HEK293 (cell line): ENCODE measurements around the gene KCTD14.
A peak's percentile ranks its signal among the peaks of the same experiment; 100 is the strongest.
"Not testable (repeated sequence)": the region's sequence is repeated elsewhere in the genome, so short reads cannot be mapped to it uniquely, and the experiment has no call there.

Experiments
- CTCF ChIA-PET: fragments of 350-600 bp; formaldehyde crosslinking; extraction: SDS; loops from one replicate; lab custom pipeline; 2021; ENCODE audit warnings: antibody characterized with exemption; lab: Yijun Ruan, JAX
- POLR2A ChIA-PET: fragments of 300-600 bp; formaldehyde crosslinking; extraction: SDS; loops from one replicate; lab custom pipeline; 2020; ENCODE audit warnings: antibody characterized with exemption, inconsistent platforms; lab: Yijun Ruan, JAX
- H3K27ac ChIP-seq: fragments of 200-500 bp; sonication (Bioruptor generic); 2 replicates; pipeline ENCODE4 v1.5.1; 2014; ENCODE audit warnings: low read depth, low read length, control low read depth, inconsistent platforms; ENCODE audit errors: extremely low read depth
- H3K36me3 ChIP-seq, 2 experiments: fragments of 200-500 bp in 1 of 2; sonication (Bioruptor generic) in 1 of 2; 1 replicate in 1 of 2; 2 replicates in 1 of 2; pipeline ENCODE4 v1.5.1; 2014 to 2017; ENCODE audit warnings: inconsistent platforms in 2 of 2, low read length in 2 of 2; ENCODE audit not compliant: control insufficient read depth in 2 of 2, insufficient read depth in 1 of 2
- H3K4me1 ChIP-seq: fragments of 200-500 bp; sonication (Bioruptor generic); 2 replicates; pipeline ENCODE4 v1.5.1; 2014; ENCODE audit warnings: mild to moderate bottlenecking, low read length, inconsistent platforms; ENCODE audit not compliant: control insufficient read depth, insufficient read depth
- H3K4me3 ChIP-seq: 2 replicates; pipeline ENCODE4 v1.5.1; 2011; ENCODE audit warnings: low read depth, mild to moderate bottlenecking, control low read depth, low read length, moderate library complexity
- H3K9me3 ChIP-seq: fragments of 200-500 bp; sonication (Bioruptor generic); 2 replicates; pipeline ENCODE4 v1.5.1; 2014; ENCODE audit warnings: low read depth, low read length, inconsistent platforms; ENCODE audit not compliant: control insufficient read depth, insufficient read depth
- GLI4 ChIP-seq: fragments of 450-650 bp; formaldehyde crosslinking; IDR thresholded peaks from 2 replicates; pipeline ENCODE4 v1.5.1; 2016; ENCODE audit warnings: missing biosample characterization, missing genetic modification characterization
- KLF7 ChIP-seq: fragments of 450-650 bp; formaldehyde crosslinking; IDR thresholded peaks from 2 replicates; pipeline ENCODE4 v1.5.1; 2016; ENCODE audit warnings: missing biosample characterization, missing genetic modification characterization, borderline replicate concordance
- PATZ1 ChIP-seq: fragments of 450-650 bp; formaldehyde crosslinking; IDR thresholded peaks from 2 replicates; pipeline ENCODE4 v1.5.1; 2016; ENCODE audit warnings: missing biosample characterization, missing genetic modification characterization
- PRDM6 ChIP-seq: fragments of 450-650 bp; formaldehyde crosslinking; IDR thresholded peaks from 2 replicates; pipeline ENCODE4 v1.5.1; 2017; ENCODE audit warnings: missing biosample characterization, missing genetic modification characterization
- ZBTB1 ChIP-seq: fragments of 450-650 bp; formaldehyde crosslinking; IDR thresholded peaks from 2 replicates; pipeline ENCODE4 v1.5.1; 2016; ENCODE audit warnings: missing biosample characterization, missing genetic modification characterization
- ZBTB20 ChIP-seq: fragments of 450-650 bp; formaldehyde crosslinking; IDR thresholded peaks from 2 replicates; pipeline ENCODE4 v1.5.1; 2016; ENCODE audit warnings: missing biosample characterization, missing genetic modification characterization
- ZBTB21 ChIP-seq: fragments of 450-650 bp; formaldehyde crosslinking; IDR thresholded peaks from 2 replicates; pipeline ENCODE4 v1.5.1; 2017; ENCODE audit warnings: missing biosample characterization, missing genetic modification characterization
- ZBTB6 ChIP-seq: fragments of 450-650 bp; formaldehyde crosslinking; IDR thresholded peaks from 2 replicates; pipeline ENCODE4 v1.5.1; 2017; ENCODE audit warnings: missing biosample characterization, missing genetic modification characterization
- ZFHX2 ChIP-seq: fragments of 450-650 bp; formaldehyde crosslinking; conservative IDR thresholded peaks from 2 replicates; pipeline ENCODE4 v1.5.1; 2016; ENCODE audit warnings: missing biosample characterization, missing genetic modification characterization
- ZFP37 ChIP-seq: fragments of 450-650 bp; formaldehyde crosslinking; IDR thresholded peaks from 2 replicates; pipeline ENCODE4 v1.5.1; 2016; ENCODE audit warnings: missing biosample characterization, missing genetic modification characterization
- ZFP69B ChIP-seq: fragments of 450-650 bp; formaldehyde crosslinking; IDR thresholded peaks from 2 replicates; pipeline ENCODE4 v1.5.1; 2016; ENCODE audit warnings: missing biosample characterization, missing genetic modification characterization
- ZNF114 ChIP-seq: fragments of 450-650 bp; formaldehyde crosslinking; IDR thresholded peaks from 2 replicates; pipeline ENCODE4 v1.5.0; 2017; ENCODE audit warnings: missing biosample characterization, missing genetic modification characterization
- ZNF121 ChIP-seq: fragments of 450-650 bp; formaldehyde crosslinking; IDR thresholded peaks from 2 replicates; pipeline ENCODE4 v1.5.1; 2016; ENCODE audit warnings: missing biosample characterization, missing genetic modification characterization
- ZNF155 ChIP-seq: fragments of 450-650 bp; formaldehyde crosslinking; IDR thresholded peaks from 2 replicates; pipeline ENCODE4 v1.5.1; 2016; ENCODE audit warnings: missing biosample characterization, missing genetic modification characterization
- ZNF157 ChIP-seq: fragments of 450-650 bp; formaldehyde crosslinking; IDR thresholded peaks from 2 replicates; pipeline ENCODE4 v1.5.1; 2016; ENCODE audit warnings: missing biosample characterization, missing genetic modification characterization
- ZNF184 ChIP-seq: fragments of 450-650 bp; IDR thresholded peaks from 2 replicates; pipeline ENCODE4 v1.5.1; 2018; ENCODE audit warnings: missing biosample characterization, mild to moderate bottlenecking, missing genetic modification characterization
- ZNF24 ChIP-seq: fragments of 450-650 bp; formaldehyde crosslinking; IDR thresholded peaks from 2 replicates; pipeline ENCODE4 v1.5.1; 2016; ENCODE audit warnings: missing biosample characterization, missing genetic modification characterization
- ZNF37A ChIP-seq: fragments of 450-650 bp; IDR thresholded peaks from 2 replicates; pipeline ENCODE4 v1.5.1; 2018; ENCODE audit warnings: missing biosample characterization, missing genetic modification characterization
- ZNF510 ChIP-seq: fragments of 450-650 bp; formaldehyde crosslinking; IDR thresholded peaks from 2 replicates; pipeline ENCODE4 v1.5.1; 2018; ENCODE audit warnings: mild to moderate bottlenecking, missing genetic modification characterization, missing biosample characterization; ENCODE audit not compliant: insufficient replicate concordance
- ZNF664 ChIP-seq: fragments of 450-650 bp; formaldehyde crosslinking; IDR thresholded peaks from 2 replicates; pipeline ENCODE4 v1.5.1; 2016; ENCODE audit warnings: missing biosample characterization, missing genetic modification characterization

The KCTD14 gene

GRCh38 chr11:78041843-78042440, 18.9 kb upstream of the KCTD14 start:
- ChIA-PET POLR2A (interaction anchor here (3.3 kb wide), 1 partner anchor 47 kb away, joined by 15 read pairs; the partner anchor contains the start of gene INTS4), CTCF (no interaction called here)
- no peaks in the 10 kb centered on the region for H3K36me3 ChIP-seq
- no peak overlapping the region for H3K4me3 ChIP-seq
- TF ChIP-seq ZNF121 (no peak), PATZ1 (tag by site-specific recombination) (no peak), KLF7 (tag by site-specific recombination) (no peak), ZBTB1 (tag by site-specific recombination) (no peak), ZNF184 (no peak), PRDM6 (no peak), ZFP69B (tag by site-specific recombination) (no peak), GLI4 (tag by site-specific recombination) (no peak), ZNF24 (tag by site-specific recombination) (no peak), ZNF114 (tag by site-specific recombination) (no peak), ZNF664 (no peak), ZNF37A (tag by site-specific recombination) (no peak), ZBTB21 (no peak), ZNF155 (tag by site-specific recombination) (no peak), ZBTB20 (tag by site-specific recombination) (no peak), ZNF157 (no peak), ZFP37 (tag by site-specific recombination) (no peak)
- TF ChIP-seq, all 188 proteins: peak for 0
- Histone ChIP-seq H3K4me1 (no peaks in the 10 kb centered on the region), H3K9me3 (no peaks in the 10 kb centered on the region), H3K27ac (no peak overlapping the region)

GRCh38 chr11:78041380-78041719, 18.3 kb upstream of the KCTD14 start:
- ChIA-PET POLR2A (interaction anchor here (3.3 kb wide), 1 partner anchor 47 kb away, joined by 15 read pairs; the partner anchor contains the start of gene INTS4), CTCF (interaction anchor here (1.5 kb wide), 1 partner anchor 44 kb away, joined by 3 read pairs; no protein-coding TSS in a partner anchor)
- not testable (repeated sequence) for H3K4me1 ChIP-seq, H3K4me3 ChIP-seq, H3K27ac ChIP-seq, H3K9me3 ChIP-seq, H3K36me3 ChIP-seq

- H3K4me3 ChIP-seq: no peak overlapping the region
- no peak overlapping the region for H3K27ac ChIP-seq
- no peaks in the 10 kb centered on the region for H3K4me1 ChIP-seq
- H3K9me3 ChIP-seq: no peaks in the 10 kb centered on the region
- TF ChIP-seq ZFHX2 (0 out of 2 replicates have a peak, but pooled peaks have one; percentile 19), ZNF510 (tag by site-specific recombination) (no peak), ZBTB6 (tag by site-specific recombination) (peak; percentile 35; the same call in 1 of the 2 replicates)
- H3K36me3 ChIP-seq: no peaks in the 10 kb centered on the region
- ChIA-PET POLR2A (interaction anchor here (3.3 kb wide), 1 partner anchor 46 kb away, joined by 15 read pairs; the partner anchor contains the start of gene INTS4), CTCF (interaction anchor here (0.7 to 1.5 kb wide), 2 partner anchors 44 to 1195 kb away, joined by 3 read pairs; no protein-coding TSS in a partner anchor)
These were observed 17.8 kb upstream of the KCTD14 start for GRCh38 chr11:78040691-78041379.
